GM19238 (cell line): Measurements from ENCODE around the gene PCDHGB7.
"Not testable (repeated sequence)": the region's sequence is repeated elsewhere in the genome, so short reads cannot be mapped to it uniquely, and the experiment has no call there.

Experiments used
- DNase-seq: peaks from one replicate; pipeline ENCODE4 v3.0.0; 2011; ENCODE audit warnings: low spot score; ENCODE audit not compliant: insufficient read length

The PCDHGB7 gene

DNA sequence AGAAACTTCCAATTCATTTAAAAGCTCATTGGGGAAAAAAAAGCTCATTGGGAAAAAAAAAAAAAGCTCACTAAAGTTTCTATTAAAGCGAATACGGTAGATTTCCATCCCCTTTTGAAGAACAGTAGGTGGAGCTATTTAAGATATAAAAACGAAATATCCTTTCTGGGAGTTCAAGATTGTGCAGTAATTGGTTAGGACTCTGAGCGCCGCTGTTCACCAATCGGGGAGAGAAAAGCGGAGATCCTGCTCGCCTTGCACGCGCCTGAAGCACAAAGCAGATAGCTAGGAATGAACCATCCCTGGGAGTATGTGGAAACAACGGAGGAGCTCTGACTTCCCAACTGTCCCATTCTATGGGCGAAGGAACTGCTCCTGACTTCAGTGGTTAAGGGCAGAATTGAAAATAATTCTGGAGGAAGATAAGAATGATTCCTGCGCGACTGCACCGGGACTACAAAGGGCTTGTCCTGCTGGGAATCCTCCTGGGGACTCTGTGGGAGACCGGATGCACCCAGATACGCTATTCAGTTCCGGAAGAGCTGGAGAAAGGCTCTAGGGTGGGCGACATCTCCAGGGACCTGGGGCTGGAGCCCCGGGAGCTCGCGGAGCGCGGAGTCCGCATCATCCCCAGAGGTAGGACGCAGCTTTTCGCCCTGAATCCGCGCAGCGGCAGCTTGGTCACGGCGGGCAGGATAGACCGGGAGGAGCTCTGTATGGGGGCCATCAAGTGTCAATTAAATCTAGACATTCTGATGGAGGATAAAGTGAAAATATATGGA lies 13.0 kb downstream of the PCDHGB7 start, which contains the start of gene PCDHGA12:
Gene PCDHGA12 (plus strand): TSS at position 176 of the 782 bp plus-strand sequence. CDS start 253 bp downstream, at position 429.
- DNase-seq: no peak

DNA sequence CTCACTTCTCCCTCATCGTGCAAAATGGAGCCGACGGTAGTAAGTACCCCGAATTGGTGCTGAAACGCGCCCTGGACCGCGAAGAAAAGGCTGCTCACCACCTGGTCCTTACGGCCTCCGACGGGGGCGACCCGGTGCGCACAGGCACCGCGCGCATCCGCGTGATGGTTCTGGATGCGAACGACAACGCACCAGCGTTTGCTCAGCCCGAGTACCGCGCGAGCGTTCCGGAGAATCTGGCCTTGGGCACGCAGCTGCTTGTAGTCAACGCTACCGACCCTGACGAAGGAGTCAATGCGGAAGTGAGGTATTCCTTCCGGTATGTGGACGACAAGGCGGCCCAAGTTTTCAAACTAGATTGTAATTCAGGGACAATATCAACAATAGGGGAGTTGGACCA lies 13.8 kb downstream of the PCDHGB7 start:
- DNase-seq: no peak

GRCh38 chr5:141432308-141432707 lies 14.8 kb downstream of the PCDHGB7 start:
- not testable (repeated sequence) for DNase-seq

DNA sequence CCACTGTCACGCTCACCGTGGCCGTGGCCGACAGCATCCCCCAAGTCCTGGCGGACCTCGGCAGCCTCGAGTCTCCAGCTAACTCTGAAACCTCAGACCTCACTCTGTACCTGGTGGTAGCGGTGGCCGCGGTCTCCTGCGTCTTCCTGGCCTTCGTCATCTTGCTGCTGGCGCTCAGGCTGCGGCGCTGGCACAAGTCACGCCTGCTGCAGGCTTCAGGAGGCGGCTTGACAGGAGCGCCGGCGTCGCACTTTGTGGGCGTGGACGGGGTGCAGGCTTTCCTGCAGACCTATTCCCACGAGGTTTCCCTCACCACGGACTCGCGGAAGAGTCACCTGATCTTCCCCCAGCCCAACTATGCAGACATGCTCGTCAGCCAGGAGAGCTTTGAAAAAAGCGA lies 15.2 kb downstream of the PCDHGB7 start:
- DNase-seq: not testable (repeated sequence)

- no peak for DNase-seq
Observed at GRCh38 chr5:141434006-141434405, 16.5 kb downstream of the PCDHGB7 start.

GRCh38 chr5:141437221-141437620 lies 19.7 kb downstream of the PCDHGB7 start:
- DNase-seq: no peak

- no peak for DNase-seq
Observed at GRCh38 chr5:141439411-141440141, 22.1 kb downstream of the PCDHGB7 start.

DNA sequence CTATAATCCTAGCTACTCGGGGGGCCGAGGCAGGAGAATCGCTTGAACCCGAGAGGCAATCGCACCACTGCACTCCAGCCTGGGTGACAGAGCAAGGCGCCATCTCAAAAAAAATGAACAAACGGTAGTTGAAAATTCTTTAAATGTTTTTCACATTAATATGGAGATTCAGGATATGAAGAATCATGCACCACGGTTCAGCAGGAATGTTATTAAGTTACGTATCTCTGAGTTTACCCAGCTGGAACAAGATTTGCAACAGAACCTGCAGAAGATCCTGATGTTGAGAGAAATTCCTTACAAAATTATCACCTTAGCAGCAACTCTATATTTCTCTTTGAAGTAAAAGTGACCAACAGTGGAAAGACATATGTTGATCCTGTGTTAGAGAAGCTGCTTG lies 22.9 kb downstream of the PCDHGB7 start:
- DNase-seq: no peak

DNA sequence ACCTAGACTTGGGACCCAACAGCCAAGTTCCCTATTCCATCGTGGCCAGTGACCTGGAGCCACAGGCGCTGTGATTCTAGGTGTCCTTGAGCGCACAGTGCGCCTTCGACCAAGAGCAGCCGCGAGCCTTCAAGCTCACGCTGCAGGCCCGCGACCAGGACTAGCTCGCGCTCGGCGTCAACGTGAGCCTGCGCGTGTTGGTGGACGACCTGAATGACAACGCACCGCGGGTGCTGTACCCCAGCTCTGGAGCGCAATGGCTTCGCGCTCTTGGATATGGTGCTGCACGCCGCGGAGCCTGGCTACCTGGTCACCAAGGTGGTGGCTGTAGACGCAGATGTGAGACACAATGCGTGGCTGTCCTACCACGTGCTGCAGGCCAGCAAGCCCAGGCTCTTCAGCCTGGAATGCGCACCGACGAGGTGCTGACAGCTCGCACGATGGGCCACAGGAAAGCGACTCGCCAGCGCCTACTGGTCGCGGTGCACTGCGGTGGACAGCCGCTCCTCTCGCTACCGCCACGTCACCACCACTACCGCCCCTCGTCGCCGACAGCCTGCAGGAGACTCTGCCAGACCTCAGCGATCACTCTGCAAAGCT lies 24.2 kb downstream of the PCDHGB7 start:
- no peak for DNase-seq

DNA sequence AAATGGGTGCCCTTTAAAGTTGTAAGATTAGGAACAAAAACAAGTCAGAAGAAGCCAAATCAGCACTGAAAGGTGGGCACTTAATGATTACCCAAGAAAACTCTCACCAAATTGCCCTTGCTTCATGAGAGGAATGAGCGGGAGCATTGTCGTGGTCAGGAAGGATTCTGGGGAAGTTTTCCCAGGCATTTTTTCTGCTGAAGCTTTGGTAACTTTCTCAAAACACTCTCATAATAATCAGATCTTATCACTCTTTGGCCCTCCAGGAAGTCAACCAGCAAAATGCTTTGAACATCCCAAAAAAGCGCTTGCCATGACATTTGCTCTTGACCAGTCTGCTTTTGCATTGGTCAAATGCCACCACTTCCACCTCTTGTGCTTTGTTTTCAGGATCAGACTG lies 47.9 kb downstream of the PCDHGB7 start:
- DNase-seq: no peak
